A549 (cell line): Measurements from ENCODE around the gene FUCA1. TPM values are rescaled to one million over a fixed set of nuclear protein-coding genes. Genes with fewer than 3 reads are reported as not detected.

Source experiments
- ATAC-seq, 2 experiments: fragments of 200-7000 bp in 1 of 2; fragments of >200 bp in 1 of 2; cut with Nextera tagmentation in 1 of 2; cut with Tn5 transposase in 1 of 2; 3 replicates each; pipeline versions ENCODE4 v1.8.0 to v1.9.1; 2018 to 2020; ENCODE audit warnings: mild to moderate bottlenecking in 1 of 2, moderate library complexity in 1 of 2
- CTCF ChIA-PET: fragments of 300-600 bp; sonication (Branson Sonifier 250); formaldehyde crosslinking; extraction: SDS; loops from one replicate; lab custom pipeline; 2021; ENCODE audit warnings: antibody characterized with exemption, inconsistent platforms; lab: Yijun Ruan, JAX
- POLR2A ChIA-PET: fragments of 350-600 bp; formaldehyde crosslinking; extraction: SDS; loops from one replicate; lab custom pipeline; 2021; ENCODE audit warnings: antibody characterized with exemption, inconsistent platforms; lab: Yijun Ruan, JAX
- DNase-seq, 2 experiments: peaks; one replicate each; pipeline versions ENCODE4 v3.0.0 to v3.0.0-alpha.2; 2011 to 2016; ENCODE audit warnings: low read depth in 1 of 2, low spot score in 1 of 2
- FAIRE-seq: peaks from 2 replicates; lab custom pipeline; 2011; peaks lifted over from hg19 to GRCh38; lab: Jason Lieb, UNC
- H3K27ac ChIP-seq, 2 experiments: fragments of >200 bp; sonication (Bioruptor Twin); formaldehyde crosslinking; 3 replicates each; pipeline ENCODE4 v1.5.1; 2016 to 2017
- H3K4me1 ChIP-seq: fragments of >200 bp; sonication (Bioruptor Twin); formaldehyde crosslinking; 3 replicates; pipeline ENCODE4 v1.6.1; 2016
- H3K4me2 ChIP-seq: fragments of >200 bp; sonication (Bioruptor Twin); formaldehyde crosslinking; 3 replicates; pipeline ENCODE4 v1.6.1; 2016
- H3K4me3 ChIP-seq: fragments of >200 bp; sonication (Bioruptor Twin); formaldehyde crosslinking; 3 replicates; pipeline ENCODE4 v1.5.1; 2016
- H3K9me3 ChIP-seq: fragments of >200 bp; sonication (Bioruptor Twin); formaldehyde crosslinking; 3 replicates; pipeline ENCODE4 v1.6.1; 2016
- BCL3 ChIP-seq: fragments of >200 bp; sonication (Bioruptor Twin); formaldehyde crosslinking; IDR thresholded peaks from 3 replicates; pipeline ENCODE4 v1.6.1; 2016
- E2F6 ChIP-seq: IDR thresholded peaks from 2 replicates; pipeline ENCODE4 v1.6.1; 2012; ENCODE audit warnings: low read depth, borderline replicate concordance
- EP300 ChIP-seq, 2 experiments: fragments of >200 bp; sonication (Bioruptor Twin); formaldehyde crosslinking; IDR thresholded peaks; 2 replicates in 1 of 2; 3 replicates in 1 of 2; pipeline ENCODE4 v1.6.1; 2016 to 2017
- FOSL2 ChIP-seq, 2 experiments: fragments of 450-650 bp in 1 of 2; fragments of >200 bp in 1 of 2; sonication (Bioruptor Twin) in 1 of 2; formaldehyde crosslinking; IDR thresholded peaks; 2 replicates each; pipeline versions ENCODE4 v1.5.0 to v1.6.1; 2016 to 2020; ENCODE audit warnings: mild to moderate bottlenecking in 1 of 2, moderate library complexity in 1 of 2
- HOXB5 ChIP-seq: fragments of 250-450 bp; sonication (Bioruptor Pico); IDR thresholded peaks from 2 replicates; pipeline ENCODE4 v1.5.0; 2020; ENCODE audit warnings: mild to moderate bottlenecking, moderate library complexity
- JUN ChIP-seq, 2 experiments: fragments of >200 bp; sonication (Bioruptor Twin); formaldehyde crosslinking; IDR thresholded peaks; 2 replicates in 1 of 2; 3 replicates in 1 of 2; pipeline ENCODE4 v1.6.1; 2016 to 2017
- KDM1A ChIP-seq: fragments of 200-600 bp; sonication (generic); IDR thresholded peaks from 2 replicates; pipeline ENCODE4 v1.6.1; 2016; ENCODE audit warnings: low read depth, mild to moderate bottlenecking
- MAX ChIP-seq: IDR thresholded peaks from 2 replicates; pipeline ENCODE4 v1.6.1; 2012
- MYC ChIP-seq: IDR thresholded peaks from 2 replicates; pipeline ENCODE4 v1.6.1; 2012; ENCODE audit warnings: mild to moderate bottlenecking, inconsistent platforms, low read length, improper control_type of control experiment, borderline replicate concordance
- POLR2A ChIP-seq: IDR thresholded peaks from 2 replicates; pipeline ENCODE4 v1.6.1; 2012; ENCODE audit warnings: mild to moderate bottlenecking, low read length
- POLR2AphosphoS2 ChIP-seq: conservative IDR thresholded peaks from 2 replicates; pipeline ENCODE4 v1.6.1; 2012; ENCODE audit warnings: low read length, improper control_type of control experiment, inconsistent platforms
- RCOR1 ChIP-seq: fragments of 150-350 bp; IDR thresholded peaks from 2 replicates; pipeline ENCODE4 v1.6.1; 2014; ENCODE audit warnings: antibody characterized with exemption, low read length, low read depth
- RFX5 ChIP-seq: fragments of 450-650 bp; IDR thresholded peaks from 2 replicates; pipeline ENCODE4 v1.7.1; 2014; ENCODE audit warnings: antibody characterized with exemption, mild to moderate bottlenecking, moderate library complexity
- TP53 ChIP-seq: fragments of 250-450 bp; sonication (Bioruptor Pico); IDR thresholded peaks from 2 replicates; pipeline ENCODE4 v1.5.0; 2021; ENCODE audit warnings: mild to moderate bottlenecking, moderate library complexity
- USF2 ChIP-seq: fragments of 450-650 bp; IDR thresholded peaks from 2 replicates; pipeline ENCODE4 v1.6.1; 2014; ENCODE audit warnings: antibody characterized with exemption
- ZC3H11A ChIP-seq: fragments of 450-650 bp; IDR thresholded peaks from 2 replicates; pipeline ENCODE4 v1.6.1; 2014; ENCODE audit warnings: antibody characterized with exemption, mild to moderate bottlenecking
- ZSCAN20 ChIP-seq: fragments of 250-450 bp; sonication (Bioruptor Pico); IDR thresholded peaks from 2 replicates; pipeline ENCODE4 v1.8.0; 2022; ENCODE audit warnings: mild to moderate bottlenecking, moderate library complexity
- WGBS: methylation state at CpG from one replicate; pipeline ENCODE4 v1.1.6; 2017; ENCODE audit errors: missing lambda C conversion rate; 5-methylcytosine and 5-hydroxymethylcytosine counted together
- polyA plus RNA-seq, 4 experiments: library from polyadenylated mRNA; depleted of rRNA in 3 of 4; stranded (reverse); fragments of >200 nt; fragmentation: RNase III in 1 of 4; extraction: RNeasy Plus Mini Kit Qiagen cat#74134 plus additional on column Dnase treatment in 1 of 4; gene quantifications; 2 replicates in 3 of 4; 3 replicates in 1 of 4; pipeline ENCODE4 v1.2.3, GENCODE V29; 2011 to 2017

The FUCA1 gene
- polyA plus RNA-seq, 2 of the 4 experiments (the other 2 are of a cell fraction) = 9.7 to 16.1 TPM

GRCh38 chr1:23799570-23800399 is 68.3 kb downstream of the FUCA1 start:
- TF ChIP-seq HOXB5 (no peak), MAX (peak; percentile 62), POLR2AphosphoS2 (no peak), FOSL2 (IDR thresholded peaks at IDR 0.05) (no peak), FOSL2 (CRISPR knock-in tag; IDR thresholded peaks at IDR 0.05) (peak; percentile 59), USF2 (peak; percentile 82), MYC (0 out of 2 replicates have a peak, but pooled peaks have one; percentile 41), ZSCAN20 (CRISPR knock-in tag) (no peak), TP53 (peak; percentile 50; the same call in 1 of the 2 replicates), POLR2A (peak; percentile 72), ZC3H11A (no peak), RFX5 (no peak), JUN (IDR thresholded peaks at IDR 0.05) (peak in 1 of 2 experiments; percentile 12; a peak in 1 of 5 replicates), BCL3 (peak; percentile 48; the same call in 1 of the 3 replicates), KDM1A (no peak), EP300 (IDR thresholded peaks at IDR 0.05) (no peak)
- TF ChIP-seq, all 56 proteins: peak for 8
- ChIA-PET CTCF (interaction anchor here (0.6 to 3.4 kb wide), 10 partner anchors 11 to 592 kb away, joined by 3 to 23 read pairs (median 4); no protein-coding TSS in a partner anchor), POLR2A (interaction anchor here (0.6 to 4.2 kb wide), 7 partner anchors 9 to 1217 kb away, joined by 3 to 19 read pairs (median 3); partner anchors contain the start of genes HMGCL, LYPLA2 and PNRC2)
- DNase-seq = peak; percentile 79 to 86
- WGBS = 1% methylated on average over 17 of the region's 48 CpGs
- H3K4me3 ChIP-seq = peak overlapping the region; percentile 72
- FAIRE-seq = no peak
- peak overlapping the region; percentile 89 for H3K4me2 ChIP-seq
- peak overlapping the region; percentile 89 to 99 for H3K27ac ChIP-seq
- H3K9me3 ChIP-seq = no peaks in the 10 kb centered on the region
- peak; percentile 63 to 68 for ATAC-seq
- peaks cover 12% of the 10 kb centered on the region for H3K4me1 ChIP-seq

- no peaks in the 10 kb centered on the region for H3K9me3 ChIP-seq
- 60% methylated on average over 4 of the region's 7 CpGs for WGBS
- ATAC-seq (no peak), DNase-seq (no peak), FAIRE-seq (no peak)
- ChIA-PET POLR2A (interaction anchor here (0.6 to 4.2 kb wide), 4 partner anchors 9 to 495 kb away, joined by 3 to 19 read pairs (median 4); partner anchors contain the start of genes HMGCL and LYPLA2), CTCF (interaction anchor here (0.6 to 3.4 kb wide), 10 partner anchors 11 to 562 kb away, joined by 3 to 23 read pairs (median 4); no protein-coding TSS in a partner anchor)
- peak overlapping the region; percentile 72 for H3K4me3 ChIP-seq
- peak overlapping the region; percentile 89 for H3K4me2 ChIP-seq
- TF ChIP-seq BCL3 = no peak
- no peak for TF ChIP-seq MYC
- 0 out of 5 replicates have a peak, but pooled peaks of 1 of the 2 experiments have one; percentile 4 for TF ChIP-seq JUN (IDR thresholded peaks at IDR 0.05)
- 0 out of 2 replicates have a peak, but pooled peaks have one; percentile 15 for TF ChIP-seq E2F6
- TF ChIP-seq HOXB5 = no peak
- no peak for TF ChIP-seq RCOR1
- H3K27ac ChIP-seq = peak overlapping the region; percentile 89 to 99
- peaks cover 12% of the 10 kb centered on the region for H3K4me1 ChIP-seq
Observed at GRCh38 chr1:23799255-23799569, 68.9 kb downstream of the FUCA1 start.
